HG03571 (cell line): Measurements from ENCODE around the gene EFNB1.

Source experiments
- ATAC-seq: cut with Tn5 transposase; IDR thresholded peaks from one replicate; pipeline ENCODE4 v1.9.1; 2021; ENCODE audit not compliant: unreplicated experiment

EFNB1 gene

DNA sequence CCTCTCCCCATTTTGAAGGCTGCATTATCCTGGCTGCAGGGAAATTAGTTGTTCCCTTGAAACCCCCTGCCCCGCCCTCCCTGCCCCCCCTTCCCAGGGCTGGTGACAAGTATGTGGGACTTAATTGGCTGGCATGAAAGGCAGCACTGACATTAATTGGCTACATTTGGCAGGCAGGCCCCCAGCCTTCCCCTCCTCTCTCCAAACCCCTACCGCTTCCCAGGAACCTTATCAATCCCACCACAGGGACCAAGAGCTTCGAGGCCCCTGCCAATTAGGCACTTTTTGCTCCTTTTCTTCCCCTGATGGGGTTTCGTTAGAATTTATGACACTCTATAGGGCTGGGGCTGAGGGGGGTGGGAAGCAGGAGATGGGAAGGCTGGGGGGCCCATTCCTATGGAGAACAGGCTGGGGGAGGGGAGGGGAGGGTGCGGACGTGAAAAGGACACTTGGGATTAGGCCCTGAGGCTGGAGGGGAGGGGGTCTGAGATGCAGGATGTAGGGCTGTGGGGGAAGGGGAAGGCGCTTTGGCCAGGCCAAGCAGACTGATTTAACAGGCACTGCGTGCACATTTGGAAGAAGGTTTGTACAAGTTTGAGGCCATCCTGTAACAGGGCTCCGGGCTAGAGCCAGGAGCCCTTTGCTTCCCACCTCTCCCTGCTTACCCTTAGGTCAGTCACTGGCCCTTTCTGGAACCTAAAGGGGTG, 52.2 kb downstream of the EFNB1 start:
- ATAC-seq, result no peak

DNA sequence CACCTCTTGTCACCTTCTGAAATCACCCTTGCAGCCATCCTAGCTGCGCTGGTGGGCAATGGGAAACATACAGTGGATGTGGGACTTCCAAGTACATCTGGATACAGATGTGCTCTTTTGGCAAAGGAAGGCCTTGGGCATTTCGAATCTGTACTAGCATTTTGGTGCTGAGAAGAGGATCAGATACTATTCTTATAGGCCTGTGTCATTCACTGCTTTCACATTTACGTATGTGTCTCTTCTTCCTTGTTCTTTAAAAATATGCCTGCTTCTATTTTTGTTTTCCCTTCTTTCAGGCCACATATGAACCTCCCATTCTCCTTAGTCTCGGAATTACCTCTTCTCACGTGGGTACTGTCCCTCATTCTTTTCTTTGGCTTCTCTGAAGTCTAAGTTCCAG, 53.1 kb downstream of the EFNB1 start:
- no peak for ATAC-seq

DNA sequence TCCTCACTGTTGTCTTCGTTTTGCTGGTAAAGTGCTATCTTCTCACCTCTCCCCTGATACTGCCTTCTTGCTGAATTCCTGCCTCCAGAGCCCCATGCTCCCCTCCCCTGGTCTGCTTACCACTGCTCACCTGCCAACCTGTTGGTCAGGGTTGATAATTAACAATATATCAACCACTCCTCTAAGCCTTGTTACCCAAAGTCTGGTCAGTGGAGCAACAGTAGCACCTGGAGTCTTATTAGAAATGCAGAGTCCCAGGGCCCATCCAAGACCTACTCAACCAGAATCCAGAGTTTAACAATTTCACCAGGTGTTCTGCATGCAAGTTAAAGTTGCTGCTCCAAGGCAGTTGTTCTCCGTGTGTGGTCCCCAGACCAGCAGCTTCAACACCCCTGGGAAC, 55.0 kb downstream of the EFNB1 start:
- no peak for ATAC-seq

DNA sequence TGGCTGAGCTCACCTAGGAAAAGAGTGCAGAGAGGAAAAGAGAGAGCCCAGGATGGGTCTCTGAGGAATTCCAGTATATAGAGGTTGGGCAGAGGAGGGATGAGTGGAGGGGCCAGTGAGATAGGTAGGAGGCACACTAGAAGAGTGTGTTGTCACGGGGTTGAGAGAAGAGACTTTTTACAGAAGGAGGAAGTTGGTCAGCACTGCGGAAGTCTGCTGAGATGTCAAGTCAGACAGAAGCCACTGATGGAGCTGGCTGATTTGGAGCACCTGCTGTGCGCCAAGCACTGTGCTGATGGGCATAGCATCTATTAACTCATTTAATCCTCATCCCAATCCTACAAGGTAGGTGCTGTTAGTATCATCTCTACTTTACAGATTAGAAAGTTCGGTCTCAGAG, 60.4 kb downstream of the EFNB1 start:
- no peak for ATAC-seq
